Kidney epithelial cell (primary cell): ENCODE measurements around the gene C8B. TPM values are rescaled to one million over a fixed set of nuclear protein-coding genes. Genes with fewer than 3 reads are reported as not detected.

Experiments
- DNase-seq: peaks from one replicate; pipeline ENCODE4 v3.0.0-alpha.2; 2010; ENCODE audit warnings: low read depth
- H3K27me3 ChIP-seq: 2 replicates; pipeline ENCODE4 v1.6.0; 2011; ENCODE audit warnings: low read length; ENCODE audit not compliant: control insufficient read depth, insufficient read depth
- H3K36me3 ChIP-seq: 2 replicates; pipeline ENCODE4 v1.5.1; 2011; ENCODE audit warnings: low read length; ENCODE audit not compliant: control insufficient read depth, insufficient read depth
- H3K4me3 ChIP-seq: 2 replicates; pipeline ENCODE4 v1.5.1; 2011; ENCODE audit warnings: low read depth, mild to moderate bottlenecking, control low read depth, low read length
- total RNA-seq: library from RNA; depleted of rRNA; stranded (reverse); fragments of >200 nt; gene quantifications from 2 replicates; pipeline ENCODE4 v1.2.3, GENCODE V29; 2015
- TF ChIP-seq, protein P1 (sequence below): IDR thresholded peaks from 2 replicates; pipeline ENCODE4 v1.5.1; 2011; ENCODE audit warnings: mild to moderate bottlenecking, moderate library complexity, low read length, control low read depth, inconsistent platforms; ENCODE audit not compliant: insufficient read depth, poor library complexity, severe bottlenecking

C8B gene
- total RNA-seq, 1 donor from 2014 or later, result not detected

DNA sequence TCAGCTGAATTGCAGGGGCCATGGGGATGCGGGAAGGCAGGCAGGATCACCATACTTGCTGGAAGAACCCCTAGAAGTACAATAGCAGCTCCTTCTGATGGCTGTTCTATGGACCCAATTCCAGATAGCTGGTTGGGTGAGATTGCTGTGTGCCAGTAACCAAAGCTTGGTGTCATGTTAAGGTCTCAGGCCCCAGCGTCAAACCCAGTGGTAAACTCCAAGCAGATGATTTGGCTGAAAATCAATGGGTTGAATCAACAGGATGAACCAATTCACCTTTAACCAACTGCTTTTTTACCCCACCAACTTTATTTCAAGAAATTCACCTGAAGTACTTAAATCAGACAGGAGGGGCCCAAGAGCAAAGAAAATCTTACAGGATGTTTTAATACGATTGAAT, 37.8 kb downstream of the C8B start:
- no peaks in the 10 kb centered on the region for H3K27me3 ChIP-seq
- TF ChIP-seq, protein P1, sequence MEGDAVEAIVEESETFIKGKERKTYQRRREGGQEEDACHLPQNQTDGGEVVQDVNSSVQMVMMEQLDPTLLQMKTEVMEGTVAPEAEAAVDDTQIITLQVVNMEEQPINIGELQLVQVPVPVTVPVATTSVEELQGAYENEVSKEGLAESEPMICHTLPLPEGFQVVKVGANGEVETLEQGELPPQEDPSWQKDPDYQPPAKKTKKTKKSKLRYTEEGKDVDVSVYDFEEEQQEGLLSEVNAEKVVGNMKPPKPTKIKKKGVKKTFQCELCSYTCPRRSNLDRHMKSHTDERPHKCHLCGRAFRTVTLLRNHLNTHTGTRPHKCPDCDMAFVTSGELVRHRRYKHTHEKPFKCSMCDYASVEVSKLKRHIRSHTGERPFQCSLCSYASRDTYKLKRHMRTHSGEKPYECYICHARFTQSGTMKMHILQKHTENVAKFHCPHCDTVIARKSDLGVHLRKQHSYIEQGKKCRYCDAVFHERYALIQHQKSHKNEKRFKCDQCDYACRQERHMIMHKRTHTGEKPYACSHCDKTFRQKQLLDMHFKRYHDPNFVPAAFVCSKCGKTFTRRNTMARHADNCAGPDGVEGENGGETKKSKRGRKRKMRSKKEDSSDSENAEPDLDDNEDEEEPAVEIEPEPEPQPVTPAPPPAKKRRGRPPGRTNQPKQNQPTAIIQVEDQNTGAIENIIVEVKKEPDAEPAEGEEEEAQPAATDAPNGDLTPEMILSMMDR, result no peak
- H3K4me3 ChIP-seq, result no peak overlapping the region
- no peaks in the 10 kb centered on the region for H3K36me3 ChIP-seq
- no peak for DNase-seq

DNA sequence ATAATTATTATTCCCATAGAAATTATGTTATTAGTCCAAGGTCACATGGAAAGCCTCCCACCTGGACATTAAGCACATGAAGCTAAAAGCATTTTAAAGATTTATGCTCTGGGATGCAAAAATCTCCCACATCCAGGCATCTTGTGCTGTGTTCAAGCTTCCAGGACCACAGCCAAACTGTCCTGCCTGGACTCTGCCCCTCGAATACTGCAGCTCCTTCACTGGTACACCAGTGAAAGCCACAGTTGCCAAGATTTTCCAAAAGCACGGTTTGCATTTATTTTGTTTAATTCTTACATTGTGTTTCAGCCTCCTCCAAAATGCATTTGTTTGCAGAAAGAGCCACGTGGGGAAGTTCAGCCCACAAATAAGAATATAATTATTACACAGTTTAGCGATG, 38.6 kb downstream of the C8B start:
- H3K36me3 ChIP-seq, result no peaks in the 10 kb centered on the region
- H3K27me3 ChIP-seq, result no peaks in the 10 kb centered on the region
- DNase-seq, result no peak
- TF ChIP-seq, protein P1, result no peak
- H3K4me3 ChIP-seq, result no peak overlapping the region

DNA sequence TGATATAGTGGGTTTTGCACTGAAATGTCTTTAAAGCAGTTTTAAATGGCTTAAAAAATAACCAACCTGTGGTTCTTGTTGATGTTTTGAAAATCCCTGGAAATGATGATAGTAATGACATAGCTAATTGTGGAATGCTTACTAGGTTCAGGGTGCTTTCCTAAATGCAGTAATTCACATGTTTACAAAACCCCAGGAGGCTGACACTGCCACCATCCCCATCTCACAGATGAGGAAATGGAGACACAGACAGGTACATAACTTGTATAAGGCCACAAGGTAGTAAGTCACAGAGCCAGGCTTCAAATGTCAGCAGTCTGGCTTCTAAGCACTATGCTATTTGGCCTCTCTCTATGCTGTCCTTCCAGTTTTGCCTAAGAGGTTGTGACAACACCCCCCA, 40.6 kb downstream of the C8B start:
- no peaks in the 10 kb centered on the region for H3K27me3 ChIP-seq
- no peak for DNase-seq
- no peak overlapping the region for H3K4me3 ChIP-seq
- no peaks in the 10 kb centered on the region for H3K36me3 ChIP-seq
- TF ChIP-seq, protein P1, result no peak

DNA sequence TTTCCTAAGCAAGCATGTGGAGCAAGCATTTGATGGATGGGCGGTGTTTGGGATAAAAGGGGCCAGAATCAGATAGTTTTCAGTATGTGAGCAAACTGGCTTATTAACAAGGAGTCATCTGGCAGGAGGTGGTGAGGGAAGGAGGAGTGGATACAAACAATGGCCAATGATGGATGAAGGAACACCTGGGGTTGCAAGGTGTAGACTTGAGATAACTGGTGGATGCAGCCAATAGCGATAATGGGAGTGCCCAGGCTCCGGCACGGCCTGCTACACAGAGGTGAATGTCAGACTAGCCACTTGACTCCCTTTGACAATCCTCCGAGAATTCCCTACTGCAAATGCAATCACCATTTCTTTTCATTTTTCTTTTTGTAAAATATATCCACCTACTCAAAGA, 41.7 kb downstream of the C8B start:
- TF ChIP-seq, protein P1, result no peak
- Histone ChIP-seq H3K4me3 (no peak overlapping the region), H3K27me3 (no peaks in the 10 kb centered on the region), H3K36me3 (no peaks in the 10 kb centered on the region)
- DNase-seq, result no peak

DNA sequence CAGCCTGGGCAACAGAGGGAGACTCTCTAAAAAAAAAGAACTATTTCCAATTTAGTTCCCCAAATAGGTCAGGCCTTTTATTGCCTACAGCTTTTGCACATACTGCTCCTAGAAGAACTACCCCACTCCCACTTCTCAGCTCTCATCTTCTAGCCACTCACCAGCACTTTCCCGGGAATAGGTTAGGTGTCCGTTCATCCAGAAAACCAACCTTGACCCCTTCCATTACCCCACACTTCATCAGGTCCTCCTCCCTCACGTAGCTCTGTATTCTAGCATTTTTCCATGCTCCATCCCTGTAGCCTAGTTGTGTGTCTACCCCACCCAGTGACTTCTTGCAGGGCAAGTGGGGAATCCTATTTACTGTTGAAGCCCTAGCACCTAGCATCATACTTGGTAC, 42.6 kb downstream of the C8B start:
- H3K4me3 ChIP-seq, result no peak overlapping the region
- TF ChIP-seq, protein P1, result no peak
- H3K36me3 ChIP-seq, result no peaks in the 10 kb centered on the region
- DNase-seq, result no peak
- no peaks in the 10 kb centered on the region for H3K27me3 ChIP-seq

DNA sequence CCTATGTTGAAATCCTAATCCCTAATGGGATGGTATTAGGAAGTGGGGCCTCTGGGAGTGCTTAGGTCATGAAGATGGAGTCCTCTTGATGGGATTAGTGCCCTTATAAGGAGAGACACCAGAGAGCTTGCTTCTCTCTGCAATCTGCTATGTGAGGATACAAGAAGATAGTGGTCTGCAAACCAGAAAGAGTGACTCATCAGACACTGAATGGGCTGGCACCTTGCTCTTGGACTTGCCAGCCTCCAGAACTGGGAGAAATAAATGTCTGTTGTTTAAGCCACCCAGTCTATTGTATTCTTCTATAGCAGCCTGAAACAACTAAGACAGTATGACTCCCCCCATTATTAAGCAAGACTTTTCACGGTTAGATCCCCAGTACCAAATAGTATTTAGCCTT, 43.3 kb downstream of the C8B start:
- DNase-seq, result no peak
- no peaks in the 10 kb centered on the region for H3K27me3 ChIP-seq
- no peak overlapping the region for H3K4me3 ChIP-seq
- H3K36me3 ChIP-seq, result no peaks in the 10 kb centered on the region
- TF ChIP-seq, protein P1, result no peak
